GM12892 (cell line): ENCODE measurements around the gene ELAC2.

Source experiments
- POLR2A ChIP-seq: IDR thresholded peaks from 2 replicates; pipeline ENCODE4 v1.6.1; 2011; ENCODE audit warnings: low read depth, low read length, control low read depth
- POLR2AphosphoS5 ChIP-seq: IDR thresholded peaks from 2 replicates; pipeline ENCODE4 v1.6.1; 2011; ENCODE audit warnings: low read depth, low read length, control low read depth
- TAF1 ChIP-seq: IDR thresholded peaks from 2 replicates; pipeline ENCODE4 v1.6.1; 2011; ENCODE audit warnings: low read depth, mild to moderate bottlenecking, control low read depth, low read length, borderline replicate concordance

DNA sequence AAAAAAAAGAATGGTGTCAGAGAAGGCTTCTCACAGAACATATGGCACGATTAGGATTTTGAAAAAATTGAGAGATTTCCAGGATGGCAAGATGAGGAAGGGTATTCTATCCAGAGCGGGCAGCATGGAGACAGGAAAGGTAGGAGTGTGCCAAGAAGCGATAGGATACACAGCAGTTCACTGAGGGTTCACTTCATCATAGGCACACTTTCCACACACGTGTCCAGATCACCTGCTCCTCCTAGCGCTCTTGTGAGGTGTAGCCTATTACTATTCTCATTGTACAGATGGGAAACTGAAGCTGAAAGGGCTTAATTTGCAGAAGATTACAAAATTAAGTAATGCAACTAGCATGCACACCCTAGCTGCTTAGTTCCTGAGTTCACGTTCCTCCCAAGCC lies 6.2 kb upstream of the ELAC2 start:
- TF ChIP-seq POLR2A, result no peak
- TF ChIP-seq POLR2AphosphoS5, result no peak
- no peak for TF ChIP-seq TAF1
